ENCODE data around the gene HIP1.
A peak's percentile ranks its signal among the peaks of the same experiment; 100 is the strongest.
"Not testable (repeated sequence)": the region's sequence is repeated elsewhere in the genome, so short reads cannot be mapped to it uniquely, and the experiment has no call there.

HIP1 gene

DNA sequence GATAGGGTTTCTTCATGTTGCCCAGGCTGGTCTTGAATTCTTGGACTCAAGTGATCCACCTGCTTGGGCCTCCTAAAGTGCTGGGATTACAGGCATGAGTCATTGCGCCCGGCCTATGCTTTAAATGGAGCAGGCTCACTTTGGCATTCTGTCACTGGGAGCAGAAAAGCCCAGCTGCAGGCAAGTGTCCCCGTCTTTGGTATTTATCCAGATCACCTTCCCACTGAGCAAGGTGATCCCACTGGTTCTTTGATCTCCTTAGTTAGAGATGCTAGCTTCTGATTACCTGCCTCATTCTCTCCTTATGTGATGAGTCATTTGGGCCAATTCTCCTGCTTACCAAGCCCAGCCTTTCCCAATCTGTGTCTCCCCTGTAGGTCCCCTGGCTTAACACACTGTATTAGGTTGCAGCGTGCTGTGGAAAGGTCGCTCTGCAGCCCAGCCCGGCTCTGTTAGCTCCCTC lies 207.4 kb downstream of the HIP1 start:
- no peak for DNase-seq (ENCODE audit: low read depth in 3 of 3)

GRCh38 chr7:75527224-75527722 lies 211.5 kb downstream of the HIP1 start:
- DNase-seq (ENCODE audit: low read depth in 3 of 3): not testable (repeated sequence)

- DNase-seq (ENCODE audit: low read depth in 3 of 3): not testable (repeated sequence)
Observed at GRCh38 chr7:75521727-75522126, 217.0 kb downstream of the HIP1 start.

DNA sequence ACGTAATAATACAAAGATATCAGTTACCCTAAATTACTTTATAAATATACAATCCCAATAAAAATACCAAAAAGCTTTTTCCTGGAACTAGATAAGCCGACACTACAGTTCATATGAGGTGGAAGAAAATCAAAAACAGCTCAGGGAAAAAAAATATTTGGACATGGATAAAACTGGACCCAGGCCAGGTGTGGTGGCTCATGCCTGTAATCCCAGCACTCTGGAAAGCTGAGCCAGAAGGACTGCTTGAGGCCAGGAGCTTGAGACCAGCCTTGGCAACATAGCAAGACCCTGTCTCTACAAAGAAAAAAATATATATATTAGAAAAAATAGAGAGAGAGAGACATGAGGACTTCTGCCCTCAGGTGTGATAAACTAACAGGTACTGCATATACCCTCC lies 219.9 kb downstream of the HIP1 start:
- DNase-seq (ENCODE audit: low read depth in 3 of 3): not testable (repeated sequence)

DNA sequence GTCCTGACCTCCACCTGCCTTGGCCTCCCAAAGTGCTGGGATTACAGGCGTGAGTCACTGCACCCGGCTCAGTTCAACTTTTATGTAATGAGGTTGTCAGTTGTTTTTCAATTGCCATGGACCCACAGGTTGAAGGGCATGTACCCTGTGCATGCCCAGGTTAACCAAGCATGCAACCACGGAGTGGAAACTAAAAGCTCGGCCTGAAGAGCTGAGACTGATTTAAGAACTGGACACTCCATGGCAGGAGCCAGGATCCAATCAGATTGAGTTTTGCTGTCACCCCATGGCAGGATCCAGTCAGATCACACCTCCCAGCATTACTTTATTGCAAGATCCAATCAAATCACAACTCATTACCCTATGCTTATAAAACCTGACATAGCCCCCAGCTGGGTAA lies 229.7 kb downstream of the HIP1 start:
- not testable (repeated sequence) for DNase-seq (ENCODE audit: low read depth in 3 of 3)

GRCh38 chr7:75492020-75492419 lies 246.7 kb downstream of the HIP1 start, which contains the start of gene SPDYE5:
Gene SPDYE5 (plus strand): TSS chr7:75492320. CDS start chr7:75494048, 1,728 bp downstream.
- DNase-seq (ENCODE audit: low read depth in 3 of 3): not testable (repeated sequence)

- peak; percentile 73 to 83 (median 77) for DNase-seq (ENCODE audit: low read depth in 3 of 3)
Observed at GRCh38 chr7:75485979-75486643, 252.6 kb downstream of the HIP1 start, which contains the start of gene POM121C. Gene POM121C (minus strand): TSS chr7:75486299. CDS start chr7:75441496, 44,803 bp downstream.

DNA sequence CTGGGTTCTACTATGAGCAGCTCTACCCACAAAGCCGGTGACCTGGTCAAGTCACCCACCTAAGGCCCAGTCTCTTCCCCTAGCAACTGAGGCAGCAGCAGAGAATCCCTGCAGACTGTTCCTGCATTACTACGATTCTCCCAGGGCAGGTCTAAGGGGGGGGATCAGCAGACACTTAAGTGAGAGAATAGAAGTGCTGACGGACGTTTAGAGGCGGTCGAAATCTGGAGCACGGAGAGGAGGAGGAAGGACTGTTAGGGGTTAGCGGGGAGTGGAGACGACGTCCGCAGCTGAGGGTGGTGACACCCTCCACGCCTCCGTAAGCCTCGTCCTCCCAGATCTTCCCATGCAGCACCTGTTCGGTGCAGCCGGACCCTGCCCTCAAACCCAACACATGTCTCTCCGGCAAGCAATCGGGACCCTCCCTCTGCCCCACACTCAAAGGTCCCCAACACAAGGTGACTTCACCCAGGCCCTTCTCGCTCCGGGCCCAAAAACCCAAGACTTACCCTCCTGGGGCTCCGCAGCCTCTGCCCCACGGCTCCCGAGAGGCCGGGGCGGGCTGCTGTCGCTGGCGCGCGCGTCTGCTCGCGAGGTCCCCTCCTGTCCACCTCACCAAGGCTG lies 253.3 kb downstream of the HIP1 start:
- DNase-seq (ENCODE audit: low read depth in 3 of 3): not testable (repeated sequence)

Data from stimulated activated CD4-positive, alpha-beta T cell treated with anti-CD3 and anti-CD28 coated beads, TNF-alpha, amount 100 ng/mL, for 48 hours (primary cell).